Right lobe of liver (tissue), 4 donors: ENCODE data around the gene SLC16A8.

Experiments
- POLR2A ChIP-seq: fragments of 450-650 bp; IDR thresholded peaks from one replicate; pipeline ENCODE4 v1.6.1; 2017; ENCODE audit warnings: antibody characterized with exemption, mild to moderate bottlenecking
- TF ChIP-seq, protein P1 (sequence below), 4 donors: fragments of 200-600 bp in 3 of 4; fragments of 450-650 bp in 1 of 4; IDR thresholded peaks; one replicate each; pipeline versions ENCODE4 v1.5.1 to v1.8.0; 2016 to 2022; ENCODE audit warnings: antibody characterized with exemption in 4 of 4, mild to moderate bottlenecking in 2 of 4
- donor health status: DM: no; HTN: no; CAD: no.
- donor health status: DM: no; HTN: no; CAD: no.
- donor health status: DM: no; HTN: yes; CAD: no.

- TF ChIP-seq POLR2A, result no peak
- TF ChIP-seq, protein P1, sequence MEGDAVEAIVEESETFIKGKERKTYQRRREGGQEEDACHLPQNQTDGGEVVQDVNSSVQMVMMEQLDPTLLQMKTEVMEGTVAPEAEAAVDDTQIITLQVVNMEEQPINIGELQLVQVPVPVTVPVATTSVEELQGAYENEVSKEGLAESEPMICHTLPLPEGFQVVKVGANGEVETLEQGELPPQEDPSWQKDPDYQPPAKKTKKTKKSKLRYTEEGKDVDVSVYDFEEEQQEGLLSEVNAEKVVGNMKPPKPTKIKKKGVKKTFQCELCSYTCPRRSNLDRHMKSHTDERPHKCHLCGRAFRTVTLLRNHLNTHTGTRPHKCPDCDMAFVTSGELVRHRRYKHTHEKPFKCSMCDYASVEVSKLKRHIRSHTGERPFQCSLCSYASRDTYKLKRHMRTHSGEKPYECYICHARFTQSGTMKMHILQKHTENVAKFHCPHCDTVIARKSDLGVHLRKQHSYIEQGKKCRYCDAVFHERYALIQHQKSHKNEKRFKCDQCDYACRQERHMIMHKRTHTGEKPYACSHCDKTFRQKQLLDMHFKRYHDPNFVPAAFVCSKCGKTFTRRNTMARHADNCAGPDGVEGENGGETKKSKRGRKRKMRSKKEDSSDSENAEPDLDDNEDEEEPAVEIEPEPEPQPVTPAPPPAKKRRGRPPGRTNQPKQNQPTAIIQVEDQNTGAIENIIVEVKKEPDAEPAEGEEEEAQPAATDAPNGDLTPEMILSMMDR (IDR thresholded peaks at IDR 0.05), result no peak
Measured at GRCh38 chr22:38086001-38086845, 2.2 kb upstream of the SLC16A8 start.
